HepG2 (cell line): Measurements from ENCODE around the gene FAM162A. TPM values are rescaled to one million over a fixed set of nuclear protein-coding genes. Genes with fewer than 3 reads are reported as not detected.
A peak's percentile ranks its signal among the peaks of the same experiment; 100 is the strongest.

ENCODE experiments used
- AHR ChIP-seq: IDR thresholded peaks from 2 replicates; pipeline ENCODE4 v1.6.1; 2018; ENCODE audit warnings: missing genetic modification reagents, missing compliant biosample characterization
- ARNTL ChIP-seq: sonication (generic); formaldehyde crosslinking; IDR thresholded peaks from 2 replicates; pipeline ENCODE4 v1.4.0; 2020; ENCODE audit warnings: mild to moderate bottlenecking, missing genetic modification reagents
- CBFB ChIP-seq: sonication (generic); formaldehyde crosslinking; IDR thresholded peaks from 2 replicates; pipeline ENCODE4 v1.4.0; 2020; ENCODE audit warnings: missing genetic modification reagents
- CC2D1A ChIP-seq: sonication (generic); formaldehyde crosslinking; IDR thresholded peaks from 2 replicates; pipeline ENCODE4 v1.8.1; 2023; ENCODE audit warnings: mild to moderate bottlenecking, missing genetic modification reagents
- GATAD1 ChIP-seq: IDR thresholded peaks from 2 replicates; pipeline ENCODE4 v1.6.1; 2016; ENCODE audit warnings: missing genetic modification reagents, missing compliant biosample characterization
- HNRNPK ChIP-seq: fragments of 200-400 bp; formaldehyde crosslinking; IDR thresholded peaks from 2 replicates; pipeline ENCODE4 v1.6.1; 2018; ENCODE audit warnings: low read length, low read depth, moderate library complexity, mild to moderate bottlenecking; ENCODE audit not compliant: poor library complexity, severe bottlenecking
- HNRNPUL1 ChIP-seq: fragments of 200-400 bp; formaldehyde crosslinking; IDR thresholded peaks from 2 replicates; pipeline ENCODE4 v1.6.1; 2017; ENCODE audit warnings: low read depth, mild to moderate bottlenecking, low read length, moderate library complexity
- MATR3 ChIP-seq: sonication (generic); formaldehyde crosslinking; IDR thresholded peaks from 2 replicates; pipeline ENCODE4 v1.4.0; 2020; ENCODE audit warnings: missing genetic modification reagents
- NFE2L2 ChIP-seq: fragments of 150-350 bp; IDR thresholded peaks from 2 replicates; pipeline ENCODE4 v1.6.1; 2014; ENCODE audit warnings: low read length
- ZEB1 ChIP-seq: IDR thresholded peaks from 2 replicates; pipeline ENCODE4 v1.6.1; 2012; ENCODE audit warnings: mild to moderate bottlenecking, low read depth, inconsistent platforms; ENCODE audit not compliant: insufficient replicate concordance
- ZNF121 ChIP-seq: sonication (generic); formaldehyde crosslinking; IDR thresholded peaks from 2 replicates; pipeline ENCODE4 v1.5.0; 2020; ENCODE audit warnings: mild to moderate bottlenecking, missing genetic modification reagents
- ZNF619 ChIP-seq: sonication (generic); formaldehyde crosslinking; IDR thresholded peaks from 2 replicates; pipeline ENCODE4 v1.4.0; 2020; ENCODE audit warnings: mild to moderate bottlenecking, missing genetic modification reagents
- ZNF746 ChIP-seq: sonication (generic); formaldehyde crosslinking; IDR thresholded peaks from 2 replicates; pipeline ENCODE4 v1.8.0; 2022; ENCODE audit warnings: mild to moderate bottlenecking, missing genetic modification reagents
- polyA plus RNA-seq, 8 experiments: library from polyadenylated mRNA; depleted of rRNA in 3 of 8; stranded (reverse) in 7 of 8; unstranded in 1 of 8; fragments of >200 nt; fragmentation: Illumina TruSeq in 4 of 8; extraction: Trizol in 4 of 8; gene quantifications; 2 replicates each; pipeline versions ENCODE4 v1.2.1 to v1.2.3, GENCODE V29; 2011 to 2016; ENCODE audit warnings: low read depth in 4 of 8, missing spikeins in 1 of 8, mixed read lengths in 1 of 8; ENCODE audit not compliant: insufficient read depth in 1 of 8
- total RNA-seq, 5 experiments: library from RNA; depleted of rRNA; stranded (reverse); fragments of >200 nt; fragmentation: Illumina TruSeq; extraction: Trizol; gene quantifications; 2 replicates each; pipeline ENCODE4 v1.2.3, GENCODE V29; 2016; ENCODE audit warnings: low read depth in 1 of 5
- TF ChIP-seq, protein P1 (sequence below): sonication (generic); formaldehyde crosslinking; conservative IDR thresholded peaks from 2 replicates; pipeline ENCODE4 v1.8.1; 2023; ENCODE audit warnings: missing genetic modification reagents
- TF ChIP-seq, protein P2 (sequence below): IDR thresholded peaks from 2 replicates; pipeline ENCODE4 v1.6.1; 2016; ENCODE audit warnings: missing compliant biosample characterization, missing genetic modification reagents, borderline replicate concordance
- TF ChIP-seq, protein P3 (sequence below): sonication (generic); formaldehyde crosslinking; IDR thresholded peaks from 2 replicates; pipeline ENCODE4 v1.8.1; 2023; ENCODE audit warnings: missing genetic modification reagents, inconsistent platforms, borderline replicate concordance
- TF ChIP-seq, protein P4 (sequence below): sonication (generic); formaldehyde crosslinking; IDR thresholded peaks from 2 replicates; pipeline ENCODE4 v1.8.0; 2022; ENCODE audit warnings: missing genetic modification reagents, mild to moderate bottlenecking, borderline replicate concordance
- TF ChIP-seq, protein P5 (sequence below): sonication (generic); IDR thresholded peaks from 2 replicates; pipeline ENCODE4 v1.6.1; 2016; ENCODE audit warnings: low read depth, borderline replicate concordance
- TF ChIP-seq, protein P6 (sequence below): sonication (generic); formaldehyde crosslinking; IDR thresholded peaks from 2 replicates; pipeline ENCODE4 v1.4.0; 2020; ENCODE audit warnings: missing genetic modification reagents, borderline replicate concordance

FAM162A gene
- total and polyA plus RNA-seq, 2 of the 13 experiments (the other 11 are each of a cell fraction or from before 2014, with no cell fraction given) = 115 to 155 TPM

DNA sequence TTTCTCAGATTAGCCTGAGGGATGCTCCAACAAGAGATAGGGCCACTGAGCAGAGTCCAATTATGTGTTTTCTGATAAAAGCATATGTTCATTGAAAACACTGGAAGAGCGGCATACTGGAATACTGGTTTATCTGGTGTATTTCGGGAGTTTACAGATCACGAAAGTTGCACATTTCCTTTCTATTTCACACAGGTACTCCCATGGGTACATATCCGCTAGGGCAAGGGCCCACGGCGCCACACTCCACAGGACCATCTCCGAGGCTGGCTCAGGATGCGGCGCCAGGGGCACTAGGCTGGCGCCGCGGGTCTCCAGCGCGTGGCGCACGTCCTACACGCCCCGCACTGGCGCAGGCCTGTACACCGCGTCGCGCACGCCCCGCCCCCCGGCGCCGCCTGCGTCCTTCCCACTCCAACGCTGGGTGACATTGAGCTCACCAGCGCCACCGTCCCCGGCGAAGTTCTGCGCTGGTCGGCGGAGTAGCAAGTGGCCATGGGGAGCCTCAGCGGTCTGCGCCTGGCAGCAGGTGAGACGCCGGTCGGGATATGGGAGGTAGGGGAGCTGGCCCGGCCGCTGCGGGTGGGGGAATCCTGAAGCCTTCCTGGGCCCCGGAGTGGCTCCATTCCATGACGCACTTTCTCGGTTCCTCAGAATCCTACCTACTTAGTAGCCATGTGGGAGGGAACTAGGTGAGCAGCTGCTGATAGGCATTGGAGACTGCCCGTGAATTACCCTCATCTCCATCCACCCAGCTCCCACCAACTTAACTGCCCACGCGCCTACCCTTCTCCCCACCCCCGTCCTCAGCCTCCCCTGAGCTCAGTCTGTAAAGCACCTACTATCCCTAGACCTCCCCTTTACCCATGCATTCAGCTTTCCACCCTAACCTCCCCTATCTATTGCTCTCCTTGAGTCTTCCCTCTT, at the start of gene FAM162A (continued):
- TF ChIP-seq, protein P1, sequence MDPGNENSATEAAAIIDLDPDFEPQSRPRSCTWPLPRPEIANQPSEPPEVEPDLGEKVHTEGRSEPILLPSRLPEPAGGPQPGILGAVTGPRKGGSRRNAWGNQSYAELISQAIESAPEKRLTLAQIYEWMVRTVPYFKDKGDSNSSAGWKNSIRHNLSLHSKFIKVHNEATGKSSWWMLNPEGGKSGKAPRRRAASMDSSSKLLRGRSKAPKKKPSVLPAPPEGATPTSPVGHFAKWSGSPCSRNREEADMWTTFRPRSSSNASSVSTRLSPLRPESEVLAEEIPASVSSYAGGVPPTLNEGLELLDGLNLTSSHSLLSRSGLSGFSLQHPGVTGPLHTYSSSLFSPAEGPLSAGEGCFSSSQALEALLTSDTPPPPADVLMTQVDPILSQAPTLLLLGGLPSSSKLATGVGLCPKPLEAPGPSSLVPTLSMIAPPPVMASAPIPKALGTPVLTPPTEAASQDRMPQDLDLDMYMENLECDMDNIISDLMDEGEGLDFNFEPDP (CRISPR knock-in tag) = no peak
- TF ChIP-seq CBFB = peak; percentile 84; the same call in 1 of the 2 replicates
- TF ChIP-seq HNRNPUL1 = peak; percentile 63; the same call in 1 of the 2 replicates
- TF ChIP-seq ZEB1 = peak; percentile 44
- TF ChIP-seq, protein P2, sequence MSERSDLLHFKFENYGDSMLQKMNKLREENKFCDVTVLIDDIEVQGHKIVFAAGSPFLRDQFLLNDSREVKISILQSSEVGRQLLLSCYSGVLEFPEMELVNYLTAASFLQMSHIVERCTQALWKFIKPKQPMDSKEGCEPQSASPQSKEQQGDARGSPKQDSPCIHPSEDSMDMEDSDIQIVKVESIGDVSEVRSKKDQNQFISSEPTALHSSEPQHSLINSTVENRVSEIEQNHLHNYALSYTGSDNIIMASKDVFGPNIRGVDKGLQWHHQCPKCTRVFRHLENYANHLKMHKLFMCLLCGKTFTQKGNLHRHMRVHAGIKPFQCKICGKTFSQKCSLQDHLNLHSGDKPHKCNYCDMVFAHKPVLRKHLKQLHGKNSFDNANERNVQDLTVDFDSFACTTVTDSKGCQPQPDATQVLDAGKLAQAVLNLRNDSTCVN (CRISPR knock-in tag) = peak; percentile 89
- TF ChIP-seq CC2D1A (CRISPR knock-in tag) = no peak
- 0 out of 2 replicates have a peak, but pooled peaks have one; percentile 63 for TF ChIP-seq ZNF746 (CRISPR knock-in tag)
- TF ChIP-seq, protein P3, sequence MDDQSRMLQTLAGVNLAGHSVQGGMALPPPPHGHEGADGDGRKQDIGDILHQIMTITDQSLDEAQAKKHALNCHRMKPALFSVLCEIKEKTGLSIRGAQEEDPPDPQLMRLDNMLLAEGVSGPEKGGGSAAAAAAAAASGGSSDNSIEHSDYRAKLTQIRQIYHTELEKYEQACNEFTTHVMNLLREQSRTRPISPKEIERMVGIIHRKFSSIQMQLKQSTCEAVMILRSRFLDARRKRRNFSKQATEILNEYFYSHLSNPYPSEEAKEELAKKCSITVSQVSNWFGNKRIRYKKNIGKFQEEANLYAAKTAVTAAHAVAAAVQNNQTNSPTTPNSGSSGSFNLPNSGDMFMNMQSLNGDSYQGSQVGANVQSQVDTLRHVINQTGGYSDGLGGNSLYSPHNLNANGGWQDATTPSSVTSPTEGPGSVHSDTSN (CRISPR knock-in tag) = peak; percentile 54; the same call in 1 of the 2 replicates
- TF ChIP-seq ARNTL (CRISPR knock-in tag) = peak; percentile 78; the same call in 1 of the 2 replicates
- TF ChIP-seq ZNF619 (CRISPR knock-in tag) = no peak; the same call in 1 of the 2 replicates
- TF ChIP-seq, protein P4, sequence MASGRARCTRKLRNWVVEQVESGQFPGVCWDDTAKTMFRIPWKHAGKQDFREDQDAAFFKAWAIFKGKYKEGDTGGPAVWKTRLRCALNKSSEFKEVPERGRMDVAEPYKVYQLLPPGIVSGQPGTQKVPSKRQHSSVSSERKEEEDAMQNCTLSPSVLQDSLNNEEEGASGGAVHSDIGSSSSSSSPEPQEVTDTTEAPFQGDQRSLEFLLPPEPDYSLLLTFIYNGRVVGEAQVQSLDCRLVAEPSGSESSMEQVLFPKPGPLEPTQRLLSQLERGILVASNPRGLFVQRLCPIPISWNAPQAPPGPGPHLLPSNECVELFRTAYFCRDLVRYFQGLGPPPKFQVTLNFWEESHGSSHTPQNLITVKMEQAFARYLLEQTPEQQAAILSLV (CRISPR knock-in tag) = peak; percentile 70; the same call in 1 of the 2 replicates
- TF ChIP-seq AHR (CRISPR knock-in tag) = peak; percentile 85
- TF ChIP-seq, protein P5, sequence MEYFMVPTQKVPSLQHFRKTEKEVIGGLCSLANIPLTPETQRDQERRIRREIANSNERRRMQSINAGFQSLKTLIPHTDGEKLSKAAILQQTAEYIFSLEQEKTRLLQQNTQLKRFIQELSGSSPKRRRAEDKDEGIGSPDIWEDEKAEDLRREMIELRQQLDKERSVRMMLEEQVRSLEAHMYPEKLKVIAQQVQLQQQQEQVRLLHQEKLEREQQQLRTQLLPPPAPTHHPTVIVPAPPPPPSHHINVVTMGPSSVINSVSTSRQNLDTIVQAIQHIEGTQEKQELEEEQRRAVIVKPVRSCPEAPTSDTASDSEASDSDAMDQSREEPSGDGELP = peak; percentile 76; the same call in 1 of the 2 replicates
- TF ChIP-seq, protein P6, sequence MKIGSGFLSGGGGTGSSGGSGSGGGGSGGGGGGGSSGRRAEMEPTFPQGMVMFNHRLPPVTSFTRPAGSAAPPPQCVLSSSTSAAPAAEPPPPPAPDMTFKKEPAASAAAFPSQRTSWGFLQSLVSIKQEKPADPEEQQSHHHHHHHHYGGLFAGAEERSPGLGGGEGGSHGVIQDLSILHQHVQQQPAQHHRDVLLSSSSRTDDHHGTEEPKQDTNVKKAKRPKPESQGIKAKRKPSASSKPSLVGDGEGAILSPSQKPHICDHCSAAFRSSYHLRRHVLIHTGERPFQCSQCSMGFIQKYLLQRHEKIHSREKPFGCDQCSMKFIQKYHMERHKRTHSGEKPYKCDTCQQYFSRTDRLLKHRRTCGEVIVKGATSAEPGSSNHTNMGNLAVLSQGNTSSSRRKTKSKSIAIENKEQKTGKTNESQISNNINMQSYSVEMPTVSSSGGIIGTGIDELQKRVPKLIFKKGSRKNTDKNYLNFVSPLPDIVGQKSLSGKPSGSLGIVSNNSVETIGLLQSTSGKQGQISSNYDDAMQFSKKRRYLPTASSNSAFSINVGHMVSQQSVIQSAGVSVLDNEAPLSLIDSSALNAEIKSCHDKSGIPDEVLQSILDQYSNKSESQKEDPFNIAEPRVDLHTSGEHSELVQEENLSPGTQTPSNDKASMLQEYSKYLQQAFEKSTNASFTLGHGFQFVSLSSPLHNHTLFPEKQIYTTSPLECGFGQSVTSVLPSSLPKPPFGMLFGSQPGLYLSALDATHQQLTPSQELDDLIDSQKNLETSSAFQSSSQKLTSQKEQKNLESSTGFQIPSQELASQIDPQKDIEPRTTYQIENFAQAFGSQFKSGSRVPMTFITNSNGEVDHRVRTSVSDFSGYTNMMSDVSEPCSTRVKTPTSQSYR = peak; percentile 76; the same call in 1 of the 2 replicates
- TF ChIP-seq GATAD1 (CRISPR knock-in tag) = peak; percentile 88
- no peak for TF ChIP-seq MATR3
- TF ChIP-seq NFE2L2 = 0 out of 2 replicates have a peak, but pooled peaks have one; percentile 2
- TF ChIP-seq HNRNPK = peak; percentile 81
- TF ChIP-seq ZNF121 (CRISPR knock-in tag) = no peak
